MM.1S (cell line): ENCODE data around the gene RNF130.

Experiments
- EZH2 ChIP-seq: fragments of 300-600 bp; sonication (generic); optimal IDR thresholded peaks from 2 replicates; pipeline ENCODE3; 2017; ENCODE audit warnings: low read depth, mild to moderate bottlenecking, antibody characterized with exemption, low read length, mixed read lengths
- EZH2phosphoT487 ChIP-seq: fragments of 300-600 bp; sonication (generic); IDR thresholded peaks from 2 replicates; pipeline ENCODE4 v1.6.1; 2018; ENCODE audit warnings: antibody characterized with exemption, low read length
- TF ChIP-seq, protein P1 (sequence below): fragments of 300-600 bp; sonication (generic); IDR thresholded peaks from 2 replicates; pipeline ENCODE4 v1.5.1; 2016; ENCODE audit warnings: antibody characterized with exemption, low read length, mixed read lengths

DNA sequence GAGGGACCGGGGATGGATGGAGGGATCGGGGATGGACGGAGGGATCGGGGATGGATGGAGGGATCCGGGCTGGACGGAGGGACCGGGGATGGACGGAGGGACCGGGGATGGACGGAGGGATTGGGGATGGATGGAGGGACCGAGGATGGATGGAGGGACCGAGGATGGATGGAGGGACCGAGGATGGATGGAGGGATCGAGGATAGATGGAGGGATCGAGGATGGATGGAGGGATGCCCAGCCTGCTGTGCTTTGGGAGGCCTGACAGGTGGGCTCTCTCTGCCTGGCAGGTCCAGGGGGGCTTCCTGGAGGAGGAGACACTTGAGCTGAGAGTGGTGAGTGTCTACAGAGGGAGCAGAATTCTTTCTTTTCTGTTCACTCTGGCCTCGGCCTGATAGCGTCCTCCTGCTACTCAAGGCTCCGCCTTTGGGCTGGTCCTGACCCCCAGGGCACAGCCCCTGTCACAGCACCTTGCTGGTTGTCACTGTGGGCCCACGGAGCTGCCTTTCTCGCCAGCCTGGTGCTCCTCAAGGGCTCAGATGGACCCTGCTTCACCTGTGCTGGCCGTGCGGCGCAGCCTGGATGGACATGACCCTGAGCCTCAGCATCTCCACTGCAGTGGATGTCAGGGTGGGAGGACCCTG lies 42.2 kb upstream of the RNF130 start:
- TF ChIP-seq, protein P1, sequence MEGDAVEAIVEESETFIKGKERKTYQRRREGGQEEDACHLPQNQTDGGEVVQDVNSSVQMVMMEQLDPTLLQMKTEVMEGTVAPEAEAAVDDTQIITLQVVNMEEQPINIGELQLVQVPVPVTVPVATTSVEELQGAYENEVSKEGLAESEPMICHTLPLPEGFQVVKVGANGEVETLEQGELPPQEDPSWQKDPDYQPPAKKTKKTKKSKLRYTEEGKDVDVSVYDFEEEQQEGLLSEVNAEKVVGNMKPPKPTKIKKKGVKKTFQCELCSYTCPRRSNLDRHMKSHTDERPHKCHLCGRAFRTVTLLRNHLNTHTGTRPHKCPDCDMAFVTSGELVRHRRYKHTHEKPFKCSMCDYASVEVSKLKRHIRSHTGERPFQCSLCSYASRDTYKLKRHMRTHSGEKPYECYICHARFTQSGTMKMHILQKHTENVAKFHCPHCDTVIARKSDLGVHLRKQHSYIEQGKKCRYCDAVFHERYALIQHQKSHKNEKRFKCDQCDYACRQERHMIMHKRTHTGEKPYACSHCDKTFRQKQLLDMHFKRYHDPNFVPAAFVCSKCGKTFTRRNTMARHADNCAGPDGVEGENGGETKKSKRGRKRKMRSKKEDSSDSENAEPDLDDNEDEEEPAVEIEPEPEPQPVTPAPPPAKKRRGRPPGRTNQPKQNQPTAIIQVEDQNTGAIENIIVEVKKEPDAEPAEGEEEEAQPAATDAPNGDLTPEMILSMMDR, result no peak
- TF ChIP-seq EZH2, result no peak
- no peak for TF ChIP-seq EZH2phosphoT487
